Hepatocyte (in vitro differentiated cells): ENCODE results near the gene KMT2D. TPM values are rescaled to one million over a fixed set of nuclear protein-coding genes. Genes with fewer than 3 reads are reported as not detected.

Experiments used
- DNase-seq: peaks from one replicate; pipeline ENCODE4 v3.0.0-alpha.2; 2016; ENCODE audit warnings: low spot score
- H2AFZ ChIP-seq: fragments of 200-600 bp; sonication (generic); 2 replicates; pipeline ENCODE4 v1.6.0; 2016; ENCODE audit warnings: antibody characterized with exemption, mild to moderate bottlenecking
- H3K27ac ChIP-seq: fragments of 200-600 bp; sonication (generic); 2 replicates; pipeline ENCODE4 v1.5.1; 2016; ENCODE audit warnings: mild to moderate bottlenecking
- H3K27me3 ChIP-seq: fragments of 200-600 bp; sonication (generic); 2 replicates; pipeline ENCODE4 v1.6.1; 2016
- H3K36me3 ChIP-seq: fragments of 200-600 bp; sonication (generic); replicated peaks from 2 replicates; pipeline ENCODE4 v1.5.1; 2016; ENCODE audit warnings: low read depth; ENCODE audit not compliant: insufficient read depth
- H3K4me1 ChIP-seq: fragments of 200-600 bp; sonication (generic); 2 replicates; pipeline ENCODE4 v1.5.1; 2016; ENCODE audit warnings: mild to moderate bottlenecking, moderate library complexity; ENCODE audit not compliant: insufficient read depth
- H3K4me2 ChIP-seq: fragments of 200-600 bp; sonication (generic); 2 replicates; pipeline ENCODE4 v1.6.0; 2016
- H3K4me3 ChIP-seq: fragments of 200-600 bp; sonication (generic); 2 replicates; pipeline ENCODE4 v1.5.1; 2016; ENCODE audit warnings: mild to moderate bottlenecking
- H3K79me2 ChIP-seq: fragments of 200-600 bp; sonication (generic); 2 replicates; pipeline ENCODE4 v1.6.0; 2017; ENCODE audit warnings: mild to moderate bottlenecking
- H3K9me2 ChIP-seq: fragments of 200-600 bp; sonication (generic); replicated peaks from 2 replicates; pipeline ENCODE4 v1.6.0; 2017; ENCODE audit warnings: mild to moderate bottlenecking; ENCODE audit not compliant: insufficient read depth
- H3K9me3 ChIP-seq: fragments of 200-600 bp; sonication (generic); 2 replicates; pipeline ENCODE4 v1.5.1; 2016; ENCODE audit warnings: low read depth, mild to moderate bottlenecking
- H4K20me1 ChIP-seq: fragments of 200-600 bp; sonication (generic); 2 replicates; pipeline ENCODE4 v1.6.0; 2016; ENCODE audit warnings: mild to moderate bottlenecking; ENCODE audit not compliant: insufficient read depth, poor library complexity, severe bottlenecking
- EZH2 ChIP-seq: fragments of 200-600 bp; sonication (generic); IDR thresholded peaks from 2 replicates; pipeline ENCODE4 v1.6.1; 2016; ENCODE audit warnings: antibody characterized with exemption, mild to moderate bottlenecking, borderline replicate concordance
- EZH2phosphoT487 ChIP-seq: fragments of 200-600 bp; sonication (generic); IDR thresholded peaks from one replicate; pipeline ENCODE4 v1.6.1; 2018; ENCODE audit warnings: antibody characterized with exemption, mild to moderate bottlenecking, low read depth, moderate library complexity; ENCODE audit not compliant: unreplicated experiment, severe bottlenecking
- WGBS: methylation state at CpG from one replicate; pipeline ENCODE4 v1.1.6; 2016; ENCODE audit warnings: low lambda C conversion rate; ENCODE audit errors: missing lambda C conversion rate; 5-methylcytosine and 5-hydroxymethylcytosine counted together
- polyA plus RNA-seq: library from polyadenylated mRNA; unstranded; fragments of >200 nt; fragmentation: Nextera tagmentation; extraction: Ambion mirVana; gene quantifications from 2 replicates; pipeline ENCODE4 v1.2.1, GENCODE V29; 2016
- total RNA-seq: library from RNA; depleted of rRNA; stranded (reverse); fragments of >200 nt; gene quantifications from 2 replicates; pipeline ENCODE4 v1.2.3, GENCODE V29; 2014
- TF ChIP-seq, protein P1 (sequence below): fragments of 200-600 bp; sonication (generic); IDR thresholded peaks from 2 replicates; pipeline ENCODE4 v1.5.1; 2016; ENCODE audit warnings: antibody characterized with exemption, mild to moderate bottlenecking; ENCODE audit not compliant: poor library complexity

KMT2D gene
- total and polyA plus RNA-seq, 2 experiments from 2014 or later, result 31.2 to 37.3 TPM

DNA sequence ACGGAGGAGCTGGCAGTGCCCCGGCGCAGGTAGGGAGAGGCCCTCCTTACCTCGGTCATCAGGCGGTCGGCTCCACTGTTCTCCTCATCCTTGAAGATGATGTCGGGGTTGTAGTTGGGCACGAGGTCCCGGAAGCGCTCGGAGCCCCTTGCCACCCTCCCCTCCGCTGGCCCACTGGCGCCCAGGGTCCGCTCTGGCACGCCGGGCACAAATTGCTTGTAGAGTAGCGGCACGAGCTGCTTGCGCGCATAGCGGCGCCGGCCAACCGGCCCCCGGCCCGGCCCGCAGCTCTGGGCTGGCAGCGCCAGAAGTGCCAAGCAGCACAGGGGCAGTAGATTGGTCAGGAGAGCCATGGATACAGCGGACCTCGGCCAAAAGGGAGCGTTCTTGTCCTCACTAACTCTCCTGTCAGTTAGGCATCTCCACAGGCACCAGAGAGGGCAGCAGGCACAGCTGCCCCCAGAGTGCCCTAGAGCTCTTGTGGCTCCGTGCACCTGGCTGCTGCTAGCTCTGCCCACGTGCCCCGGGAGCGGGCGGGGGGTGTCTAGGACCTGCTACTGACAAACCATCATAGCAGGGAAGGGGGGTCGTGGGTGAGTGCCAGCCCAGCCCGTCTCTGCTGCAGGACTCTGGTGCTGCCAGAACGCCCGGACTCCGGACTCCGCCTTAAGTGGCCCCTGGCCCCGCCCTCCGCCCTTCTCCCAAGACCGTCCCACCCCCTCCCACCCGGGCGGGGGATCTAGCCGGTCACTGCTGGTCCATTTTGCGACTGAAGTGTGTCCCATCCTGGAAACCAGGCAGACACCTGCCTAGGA lies 33.8 kb upstream of the KMT2D start, which contains the start of gene DHH:
Gene DHH, minus strand, starts transcription at position 642 of the 815 bp plus-strand sequence. Its CDS starts 289 bp downstream, at position 353.
- Histone ChIP-seq H3K4me2 (peak within 1 kb of the TSS; percentile 66), H3K4me1 (peaks cover 10% of the 10 kb centered on the region), H3K79me2 (no peaks in the 10 kb centered on the region), H3K4me3 (no peak within 1 kb of the TSS), H3K9me2 (no peaks in the 10 kb centered on the region), H3K9me3 (no peaks in the 10 kb centered on the region), H3K36me3 (no peaks in the 10 kb centered on the region), H4K20me1 (no peaks in the 10 kb centered on the region), H3K27me3 (peaks cover 64% of the 10 kb centered on the region), H2AFZ (no peak within 1 kb of the TSS), H3K27ac (no peak within 1 kb of the TSS)
- 39% methylated on average over 36 of the region's 49 CpGs for WGBS
- peak; percentile 66 for TF ChIP-seq EZH2
- TF ChIP-seq, protein P1, sequence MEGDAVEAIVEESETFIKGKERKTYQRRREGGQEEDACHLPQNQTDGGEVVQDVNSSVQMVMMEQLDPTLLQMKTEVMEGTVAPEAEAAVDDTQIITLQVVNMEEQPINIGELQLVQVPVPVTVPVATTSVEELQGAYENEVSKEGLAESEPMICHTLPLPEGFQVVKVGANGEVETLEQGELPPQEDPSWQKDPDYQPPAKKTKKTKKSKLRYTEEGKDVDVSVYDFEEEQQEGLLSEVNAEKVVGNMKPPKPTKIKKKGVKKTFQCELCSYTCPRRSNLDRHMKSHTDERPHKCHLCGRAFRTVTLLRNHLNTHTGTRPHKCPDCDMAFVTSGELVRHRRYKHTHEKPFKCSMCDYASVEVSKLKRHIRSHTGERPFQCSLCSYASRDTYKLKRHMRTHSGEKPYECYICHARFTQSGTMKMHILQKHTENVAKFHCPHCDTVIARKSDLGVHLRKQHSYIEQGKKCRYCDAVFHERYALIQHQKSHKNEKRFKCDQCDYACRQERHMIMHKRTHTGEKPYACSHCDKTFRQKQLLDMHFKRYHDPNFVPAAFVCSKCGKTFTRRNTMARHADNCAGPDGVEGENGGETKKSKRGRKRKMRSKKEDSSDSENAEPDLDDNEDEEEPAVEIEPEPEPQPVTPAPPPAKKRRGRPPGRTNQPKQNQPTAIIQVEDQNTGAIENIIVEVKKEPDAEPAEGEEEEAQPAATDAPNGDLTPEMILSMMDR, result no peak
- DNase-seq, result peak; percentile 51

DNA sequence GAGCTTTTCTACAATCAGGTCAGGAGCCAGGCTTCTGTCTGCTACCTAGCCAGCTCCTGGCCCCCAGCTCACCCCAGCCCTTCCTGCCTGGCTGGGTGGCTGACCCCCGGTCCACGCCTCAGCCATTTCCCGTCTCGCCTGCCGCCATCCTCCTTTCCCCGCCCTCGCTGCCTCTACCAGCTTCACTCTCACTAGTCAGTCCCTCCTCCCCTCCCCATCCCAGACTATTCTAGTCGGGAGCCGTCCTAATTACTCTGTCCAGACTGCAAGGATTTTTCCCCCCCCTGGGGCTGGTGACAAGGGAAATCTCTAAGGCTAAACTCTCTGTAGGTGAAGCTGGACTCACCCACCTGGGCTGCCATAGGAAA lies 33.2 kb upstream of the KMT2D start:
- Histone ChIP-seq H2AFZ (no peak overlapping the region), H4K20me1 (no peaks in the 10 kb centered on the region), H3K4me3 (no peak overlapping the region), H3K79me2 (no peaks in the 10 kb centered on the region), H3K9me2 (no peaks in the 10 kb centered on the region), H3K27ac (no peak overlapping the region), H3K4me1 (peaks cover 10% of the 10 kb centered on the region), H3K27me3 (peaks cover 70% of the 10 kb centered on the region), H3K4me2 (peak overlapping the region; percentile 66), H3K9me3 (no peaks in the 10 kb centered on the region), H3K36me3 (no peaks in the 10 kb centered on the region)
- no peak for DNase-seq
- TF ChIP-seq EZH2 (no peak), EZH2phosphoT487 (no peak)
- TF ChIP-seq, protein P1, result no peak
- 38% methylated on average over 8 of the region's 9 CpGs for WGBS

DNA sequence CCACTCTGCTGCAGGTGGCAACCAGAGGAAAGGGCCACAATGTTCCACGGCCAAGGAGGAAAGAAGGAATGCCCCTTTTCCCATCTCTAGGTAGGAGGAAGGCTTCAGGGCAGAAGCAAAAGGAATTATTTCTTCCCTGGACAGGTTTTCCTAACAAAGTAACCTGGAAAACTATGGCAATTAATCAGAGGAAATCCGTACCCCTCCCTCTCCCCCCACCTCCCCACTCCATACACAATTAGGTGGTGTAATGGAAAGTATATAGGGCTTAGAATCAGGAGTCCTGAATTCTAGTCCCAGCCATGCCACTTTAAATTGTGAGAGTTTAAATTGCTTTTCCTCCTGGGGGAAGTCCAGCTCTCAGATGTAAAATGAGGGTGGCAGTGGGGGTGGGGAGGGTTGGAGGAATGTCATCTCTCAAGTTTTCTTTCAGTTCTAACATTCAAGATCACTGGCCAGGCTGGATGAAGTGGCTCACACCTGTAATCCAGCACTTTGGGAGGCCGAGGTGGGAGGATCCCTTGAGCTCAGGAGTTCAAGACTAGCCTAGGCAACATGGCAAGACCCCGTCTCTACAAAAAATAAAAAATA lies 32.3 kb upstream of the KMT2D start:
- WGBS, result 64% methylated on average over 4 of the region's 4 CpGs
- no peak overlapping the region for H3K27ac ChIP-seq
- H3K4me1 ChIP-seq, result peaks cover 10% of the 10 kb centered on the region
- H3K9me3 ChIP-seq, result no peaks in the 10 kb centered on the region
- H3K79me2 ChIP-seq, result no peaks in the 10 kb centered on the region
- TF ChIP-seq EZH2 (no peak), EZH2phosphoT487 (no peak)
- TF ChIP-seq, protein P1, result no peak
- no peak for DNase-seq
- H3K4me2 ChIP-seq, result no peak overlapping the region
- no peak overlapping the region for H3K4me3 ChIP-seq
- no peaks in the 10 kb centered on the region for H3K9me2 ChIP-seq
- H3K27me3 ChIP-seq, result peaks cover 74% of the 10 kb centered on the region
- no peaks in the 10 kb centered on the region for H4K20me1 ChIP-seq
- no peaks in the 10 kb centered on the region for H3K36me3 ChIP-seq
- no peak overlapping the region for H2AFZ ChIP-seq
